ENCODE data around the gene MON1B.
A peak's percentile ranks its signal among the peaks of the same experiment; 100 is the strongest.
"Not testable (repeated sequence)": the region's sequence is repeated elsewhere in the genome, so short reads cannot be mapped to it uniquely, and the experiment has no call there.

The MON1B gene

GRCh38 chr16:77233799-77234519, 43.0 kb downstream of the MON1B start:
- DNase-seq (ENCODE audit: low read depth): no peak
- no peak overlapping the region for H3K4me3 ChIP-seq (ENCODE audit: low read depth, low read length)

- H3K4me3 ChIP-seq (ENCODE audit: low read depth, low read length): no peak overlapping the region
- no peak for DNase-seq (ENCODE audit: low read depth)
Observed at GRCh38 chr16:77234611-77235010, 43.6 kb downstream of the MON1B start.

GRCh38 chr16:77236063-77236511, 45.1 kb downstream of the MON1B start:
- no peak for DNase-seq (ENCODE audit: low read depth)
- peak overlapping the region; percentile 16 for H3K4me3 ChIP-seq (ENCODE audit: low read depth, low read length)

DNA sequence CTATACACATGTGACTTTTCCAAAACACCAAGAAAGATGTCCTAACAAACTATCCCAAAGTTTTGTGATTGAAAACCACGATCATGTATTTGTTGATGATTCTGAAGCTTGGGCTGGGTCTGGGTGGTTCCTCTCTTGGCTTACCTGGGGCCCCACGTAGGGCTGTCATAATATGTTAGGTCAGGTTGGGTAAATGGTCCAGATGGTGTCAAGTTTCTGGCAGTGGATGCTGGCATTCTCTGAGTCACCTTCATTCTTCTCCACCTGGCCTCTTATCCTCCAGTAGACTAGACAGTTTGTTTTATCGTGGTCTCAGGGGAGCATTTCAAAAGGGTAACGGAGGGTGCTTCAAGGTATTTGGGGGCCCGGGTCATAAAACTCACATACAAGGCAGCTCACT, 47.6 kb downstream of the MON1B start:
- no peak for DNase-seq (ENCODE audit: low read depth)
- no peak overlapping the region for H3K4me3 ChIP-seq (ENCODE audit: low read depth, low read length)

GRCh38 chr16:77242471-77242870, 51.5 kb downstream of the MON1B start:
- DNase-seq (ENCODE audit: low read depth); H3K4me3 ChIP-seq (ENCODE audit: low read depth, low read length): not testable (repeated sequence)

DNA sequence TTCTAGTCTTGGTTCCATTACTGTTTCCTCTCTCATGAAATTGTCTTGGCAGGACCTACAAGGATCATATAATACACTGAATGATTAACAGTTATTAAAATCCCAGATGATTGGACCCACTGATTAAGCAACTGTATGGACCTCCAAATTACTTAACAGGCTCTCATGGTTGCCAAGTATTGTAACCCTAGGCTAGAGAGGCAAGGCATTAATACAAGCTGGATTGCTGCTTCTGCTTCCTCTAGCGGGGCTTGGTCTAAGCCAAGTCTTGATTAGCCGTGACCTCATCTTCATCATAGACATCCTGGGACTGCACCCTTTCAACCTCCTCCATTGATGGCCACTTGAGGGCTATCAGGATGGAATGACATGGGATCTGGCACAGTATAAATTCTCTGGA, 55.2 kb downstream of the MON1B start:
- no peak for DNase-seq (ENCODE audit: low read depth)
- no peak overlapping the region for H3K4me3 ChIP-seq (ENCODE audit: low read depth, low read length)

GRCh38 chr16:77250400-77250799, 59.4 kb downstream of the MON1B start:
- DNase-seq (ENCODE audit: low read depth): peak; percentile 37
- H3K4me3 ChIP-seq (ENCODE audit: low read depth, low read length): no peak overlapping the region
